Panc1 (cell line): Measurements from ENCODE around the gene KRT72. TPM values are rescaled to one million over a fixed set of nuclear protein-coding genes. Genes with fewer than 3 reads are reported as not detected.

Experiments
- ATAC-seq: fragments of 200-7000 bp; cut with Tn5 transposase; 2 replicates; pipeline ENCODE4 v1.9.1; 2020; ENCODE audit warnings: mild to moderate bottlenecking, moderate library complexity
- BruUV-seq: library from RNA; stranded (reverse); fragments of 400-500 nt; replicated peaks from 2 replicates; lab custom pipeline; 2021; lab: Mats Ljungman, UMichigan
- CTCF ChIA-PET: fragments of 300-600 bp; sonication (Branson Sonifier 250); formaldehyde crosslinking; loops from one replicate; lab custom pipeline; 2022; ENCODE audit warnings: antibody characterized with exemption; lab: Charles Lee
- POLR2A ChIA-PET: fragments of 300-600 bp; sonication (Branson Sonifier 250); formaldehyde crosslinking; loops from one replicate; lab custom pipeline; 2022; ENCODE audit warnings: antibody characterized with exemption; lab: Charles Lee
- DNase-seq: peaks from one replicate; pipeline ENCODE4 v3.0.0-alpha.2; 2010; ENCODE audit warnings: low read depth, low spot score
- H3K27ac ChIP-seq: 2 replicates; pipeline ENCODE4 v1.5.1; 2011; ENCODE audit warnings: mild to moderate bottlenecking, low read length, inconsistent platforms
- H3K27me3 ChIP-seq: fragments of 200-500 bp; sonication (Bioruptor generic); 2 replicates; pipeline ENCODE4 v1.6.0; 2014; ENCODE audit warnings: low read length, inconsistent platforms; ENCODE audit not compliant: control insufficient read depth, insufficient read depth
- H3K36me3 ChIP-seq: fragments of 200-500 bp; sonication (Bioruptor generic); 2 replicates; pipeline ENCODE4 v1.5.1; 2014; ENCODE audit warnings: inconsistent platforms, mild to moderate bottlenecking, low read length, moderate library complexity; ENCODE audit not compliant: control insufficient read depth, insufficient read depth
- H3K4me1 ChIP-seq: 2 replicates; pipeline ENCODE4 v1.5.1; 2011; ENCODE audit warnings: inconsistent platforms, mild to moderate bottlenecking, low read length, moderate library complexity; ENCODE audit not compliant: control insufficient read depth, insufficient read depth
- H3K4me3 ChIP-seq, 2 experiments: 2 replicates each; pipeline ENCODE4 v1.5.1; 2011 to 2012; ENCODE audit warnings: low read depth in 2 of 2, low read length in 2 of 2, mild to moderate bottlenecking in 2 of 2, inconsistent platforms in 1 of 2, moderate library complexity in 1 of 2
- H3K9me3 ChIP-seq: fragments of 200-500 bp; sonication (Bioruptor generic); 2 replicates; pipeline ENCODE4 v1.5.1; 2014; ENCODE audit warnings: low read depth, mild to moderate bottlenecking, inconsistent platforms, low read length, moderate library complexity; ENCODE audit not compliant: control insufficient read depth, insufficient read depth
- CTCF ChIP-seq: fragments of 450-650 bp; IDR thresholded peaks from 2 replicates; pipeline ENCODE4 v1.5.1; 2017; ENCODE audit warnings: mild to moderate bottlenecking
- POLR2AphosphoS5 ChIP-seq: IDR thresholded peaks from 2 replicates; pipeline ENCODE4 v1.6.1; 2012; ENCODE audit warnings: mild to moderate bottlenecking, low read depth, low read length, moderate library complexity
- REST ChIP-seq, 2 experiments: IDR thresholded peaks; 2 replicates each; pipeline ENCODE4 v1.6.1; 2011 to 2012; ENCODE audit warnings: low read depth in 2 of 2, control low read depth in 1 of 2, low read length in 1 of 2, mild to moderate bottlenecking in 1 of 2, moderate library complexity in 1 of 2; ENCODE audit not compliant: insufficient read depth in 1 of 2
- SIN3A ChIP-seq: IDR thresholded peaks from 2 replicates; pipeline ENCODE4 v1.6.1; 2012; ENCODE audit warnings: low read depth, mild to moderate bottlenecking, low read length, moderate library complexity, borderline replicate concordance; ENCODE audit not compliant: insufficient read depth
- TCF7L2 ChIP-seq: IDR thresholded peaks from 2 replicates; pipeline ENCODE4 v1.6.1; 2011; ENCODE audit warnings: mild to moderate bottlenecking, low read depth, low read length, inconsistent platforms
- in situ Hi-C: cut with HindIII; loops from 2 replicates; pipeline ENCODE4 v1.10.0; 2016; ENCODE audit warnings: low sequenced_read_pairs, low pct_unique_long_range_greater_than_20kb
- intact Hi-C: fragments of 100-400 bp; cut with micrococcal nuclease; formaldehyde crosslinking; loops from one replicate; pipeline ENCODE4 v1.10.0; 2022; ENCODE audit not compliant: unreplicated experiment
- total RNA-seq: library from RNA; stranded (reverse); gene quantifications from one replicate; pipeline ENCODE4 v1.2.1, GENCODE V29; 2021; ENCODE audit not compliant: unreplicated experiment

Gene KRT72
- total RNA-seq, 1 experiment from 2014 or later: not detected

- Histone ChIP-seq H3K27me3 (peaks cover 6% of the 10 kb centered on the region), H3K4me1 (no peaks in the 10 kb centered on the region), H3K36me3 (no peaks in the 10 kb centered on the region), H3K9me3 (no peaks in the 10 kb centered on the region), H3K27ac (no peak overlapping the region), H3K4me3 (no peak overlapping the region)
- no peak for ATAC-seq
- in situ Hi-C loops (no loop called here), intact Hi-C loops (no loop called here)
- TF ChIP-seq SIN3A (no peak), TCF7L2 (no peak), POLR2AphosphoS5 (no peak), REST (IDR thresholded peaks at IDR 0.05; ENCODE audit: insufficient read depth in 1 of 2, low read depth in 2 of 2, low read length in 1 of 2) (no peak), CTCF (no peak)
- BruUV-seq: no TSS peak
- ChIA-PET CTCF (no interaction called here), POLR2A (no interaction called here)
- DNase-seq: no peak
These were observed 55.1 kb downstream of the KRT72 start for GRCh38 chr12:52546126-52546525.

- in situ Hi-C loops: no loop called here
- H3K9me3 ChIP-seq: no peaks in the 10 kb centered on the region
- ATAC-seq: no peak; the same call in 1 of the 2 replicates
- no peak overlapping the region for H3K4me3 ChIP-seq
- intact Hi-C loops: no loop called here
- no peak overlapping the region for H3K27ac ChIP-seq
- ChIA-PET POLR2A (no interaction called here), CTCF (interaction anchor here (0.6 kb wide), 1 partner anchor 36 kb away, joined by 8 read pairs; no protein-coding TSS in a partner anchor)
- H3K36me3 ChIP-seq: no peaks in the 10 kb centered on the region
- no peak for TF ChIP-seq REST (IDR thresholded peaks at IDR 0.05; ENCODE audit: insufficient read depth in 1 of 2, low read depth in 2 of 2, low read length in 1 of 2)
- no peak for TF ChIP-seq TCF7L2
- BruUV-seq: no TSS peak
- H3K27me3 ChIP-seq: no peaks in the 10 kb centered on the region
- DNase-seq: no peak
- peaks cover 2% of the 10 kb centered on the region for H3K4me1 ChIP-seq
These were observed 57.0 kb downstream of the KRT72 start for GRCh38 chr12:52543985-52544883.
